Caco-2 (cell line): Measurements from ENCODE around the gene IRX2. TPM values are rescaled to one million over a fixed set of nuclear protein-coding genes. Genes with fewer than 3 reads are reported as not detected.

Source experiments
- BruUV-seq: library from RNA; stranded (reverse); fragments of 400-500 nt; replicated peaks from 2 replicates; lab custom pipeline; 2021; lab: Mats Ljungman, UMichigan
- CTCF ChIA-PET: fragments of 300-600 bp; sonication (Branson Sonifier 250); formaldehyde crosslinking; loops from one replicate; lab custom pipeline; 2022; ENCODE audit warnings: antibody characterized with exemption; lab: Charles Lee
- POLR2A ChIA-PET: fragments of 300-600 bp; sonication (Branson Sonifier 250); formaldehyde crosslinking; loops from one replicate; lab custom pipeline; 2022; ENCODE audit warnings: antibody characterized with exemption; lab: Charles Lee
- DNase-seq, 2 experiments: peaks; one replicate each; pipeline versions ENCODE4 v3.0.0 to v3.0.0-alpha.2; 2020 to 2022
- H3K27me3 ChIP-seq: replicated peaks from 2 replicates; pipeline ENCODE4 v1.6.0; 2011; ENCODE audit warnings: low read length; ENCODE audit not compliant: control insufficient read depth, insufficient read depth
- H3K36me3 ChIP-seq: 2 replicates; pipeline ENCODE4 v1.5.1; 2011; ENCODE audit warnings: low read length; ENCODE audit not compliant: control insufficient read depth, insufficient read depth
- H3K4me1 ChIP-seq: fragments of 250-450 bp; sonication (Bioruptor Pico); 2 replicates; pipeline ENCODE4 v1.5.1; 2020; ENCODE audit warnings: mild to moderate bottlenecking
- H3K4me3 ChIP-seq: 2 replicates; pipeline ENCODE4 v1.5.1; 2011; ENCODE audit warnings: low read depth, mild to moderate bottlenecking, control low read depth, low read length
- H3K9me3 ChIP-seq: fragments of 250-450 bp; sonication (Bioruptor Pico); 2 replicates; pipeline ENCODE4 v1.5.1; 2020; ENCODE audit warnings: mild to moderate bottlenecking, moderate library complexity
- H3K27ac Mint-ChIP-seq: one replicate; pipeline ENCODE4 v1.8.0; 2022; ENCODE audit warnings: mixed read lengths; ENCODE audit not compliant: unreplicated experiment
- H3K27me3 Mint-ChIP-seq: one replicate; pipeline ENCODE4 v1.8.0; 2022; ENCODE audit warnings: mixed read lengths; ENCODE audit not compliant: insufficient read depth, unreplicated experiment
- H3K36me3 Mint-ChIP-seq: one replicate; pipeline ENCODE4 v1.8.0; 2022; ENCODE audit warnings: mild to moderate bottlenecking, mixed read lengths; ENCODE audit not compliant: insufficient read depth, unreplicated experiment
- H3K4me1 Mint-ChIP-seq: one replicate; pipeline ENCODE4 v1.8.0; 2022; ENCODE audit warnings: low read depth, mixed read lengths; ENCODE audit not compliant: unreplicated experiment
- H3K4me3 Mint-ChIP-seq: one replicate; pipeline ENCODE4 v1.8.0; 2022; ENCODE audit warnings: mild to moderate bottlenecking, moderate library complexity, mixed read lengths; ENCODE audit not compliant: unreplicated experiment
- H3K9me3 Mint-ChIP-seq: one replicate; pipeline ENCODE4 v1.8.0; 2022; ENCODE audit warnings: mixed read lengths; ENCODE audit not compliant: unreplicated experiment
- CTCF ChIP-seq, 2 experiments: fragments of 200-600 bp in 1 of 2; IDR thresholded peaks; 1 replicate in 1 of 2; 2 replicates in 1 of 2; pipeline versions ENCODE4 v1.5.1 to v1.8.0; 2011 to 2022; ENCODE audit warnings: antibody characterized with exemption in 1 of 2, control low read depth in 1 of 2, inconsistent platforms in 1 of 2, low read depth in 1 of 2, low read length in 1 of 2, mild to moderate bottlenecking in 1 of 2, moderate library complexity in 1 of 2; ENCODE audit not compliant: insufficient read depth in 1 of 2, severe bottlenecking in 1 of 2, unreplicated experiment in 1 of 2
- intact Hi-C: fragments of 100-400 bp; cut with micrococcal nuclease; formaldehyde crosslinking; loops from one replicate; pipeline ENCODE4 v1.10.0; 2022; ENCODE audit not compliant: unreplicated experiment
- total RNA-seq: library from RNA; stranded (reverse); gene quantifications from 2 replicates; pipeline ENCODE4 v1.2.3, GENCODE V29; 2022

The IRX2 gene
- total RNA-seq, 1 experiment from 2014 or later = 44.1 TPM

- intact Hi-C loops = loop anchor here (1.0 kb wide), 3 partner anchors 14 to 24 kb away; no protein-coding TSS in a partner anchor
- peaks cover 26% of the 10 kb centered on the region for H3K4me1 Mint-ChIP-seq
- Histone ChIP-seq H3K36me3 (no peaks in the 10 kb centered on the region), H3K27me3 (no peaks in the 10 kb centered on the region), H3K4me3 (no peak overlapping the region), H3K9me3 (peaks cover 12% of the 10 kb centered on the region; the same call in 1 of the 2 replicates), H3K4me1 (peaks cover 21% of the 10 kb centered on the region)
- no TSS peak for BruUV-seq
- peak overlapping the region; percentile 69 for H3K27ac Mint-ChIP-seq
- H3K36me3 Mint-ChIP-seq = peaks cover 10% of the 10 kb centered on the region
- peaks cover 29% of the 10 kb centered on the region for H3K9me3 Mint-ChIP-seq
- peak overlapping the region; percentile 26 for H3K4me3 Mint-ChIP-seq
- no peak for TF ChIP-seq CTCF (IDR thresholded peaks at IDR 0.05; ENCODE audit: insufficient read depth in 1 of 2, low read depth in 1 of 2, low read length in 1 of 2, severe bottlenecking in 1 of 2, unreplicated experiment in 1 of 2)
- no peaks in the 10 kb centered on the region for H3K27me3 Mint-ChIP-seq
- ChIA-PET CTCF (interaction anchor here (1.3 kb wide), 1 partner anchor 23 kb away, joined by 3 read pairs; no protein-coding TSS in a partner anchor), POLR2A (interaction anchor here (0.6 kb wide), 1 partner anchor 78 kb away, joined by 3 read pairs; no protein-coding TSS in a partner anchor)
- peak; percentile 90 to 96 for DNase-seq
These were observed 29.1 kb upstream of the IRX2 start for GRCh38 chr5:2780421-2781171.

GRCh38 chr5:2779459-2779858 is 28.0 kb upstream of the IRX2 start:
- CTCF ChIA-PET = no interaction called here

More at GRCh38 chr5:2779459-2779858, 28.0 kb upstream of the IRX2 start:
- peaks cover 12% of the 10 kb centered on the region; the same call in 1 of the 2 replicates for H3K9me3 ChIP-seq
- H3K27me3 Mint-ChIP-seq = no peaks in the 10 kb centered on the region
- peaks cover 21% of the 10 kb centered on the region for H3K4me1 ChIP-seq
- no peak for DNase-seq
- no peaks in the 10 kb centered on the region for H3K27me3 ChIP-seq
- POLR2A ChIA-PET = no interaction called here
- no TSS peak for BruUV-seq
- H3K4me3 Mint-ChIP-seq = no peak overlapping the region
- intact Hi-C loops = no loop called here
- H3K36me3 Mint-ChIP-seq = peaks cover 10% of the 10 kb centered on the region
- peaks cover 26% of the 10 kb centered on the region for H3K4me1 Mint-ChIP-seq
- no peak overlapping the region for H3K4me3 ChIP-seq
- no peaks in the 10 kb centered on the region for H3K36me3 ChIP-seq
- TF ChIP-seq CTCF (IDR thresholded peaks at IDR 0.05; ENCODE audit: insufficient read depth in 1 of 2, low read depth in 1 of 2, low read length in 1 of 2, severe bottlenecking in 1 of 2, unreplicated experiment in 1 of 2) = no peak
- peaks cover 28% of the 10 kb centered on the region for H3K9me3 Mint-ChIP-seq
- H3K27ac Mint-ChIP-seq = peak overlapping the region; percentile 69
